ENCODE measurements around the gene ASCL3. TPM values are rescaled to one million over a fixed set of nuclear protein-coding genes. Genes with fewer than 3 reads are reported as not detected.
"Not testable (repeated sequence)": the region's sequence is repeated elsewhere in the genome, so short reads cannot be mapped to it uniquely, and the experiment has no call there.

Gene ASCL3, protein sequence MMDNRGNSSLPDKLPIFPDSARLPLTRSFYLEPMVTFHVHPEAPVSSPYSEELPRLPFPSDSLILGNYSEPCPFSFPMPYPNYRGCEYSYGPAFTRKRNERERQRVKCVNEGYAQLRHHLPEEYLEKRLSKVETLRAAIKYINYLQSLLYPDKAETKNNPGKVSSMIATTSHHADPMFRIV
- total RNA-seq (2022) (not detected in 2 replicates), Bru-seq, nascent RNA (not detected), BruChase-seq, experiment 1, labeled RNA remaining after a 6-hour chase (not detected), BruChase-seq, experiment 2, labeled RNA remaining after a 2-hour chase (not detected)
- long read RNA-seq, result 0 reads

DNA sequence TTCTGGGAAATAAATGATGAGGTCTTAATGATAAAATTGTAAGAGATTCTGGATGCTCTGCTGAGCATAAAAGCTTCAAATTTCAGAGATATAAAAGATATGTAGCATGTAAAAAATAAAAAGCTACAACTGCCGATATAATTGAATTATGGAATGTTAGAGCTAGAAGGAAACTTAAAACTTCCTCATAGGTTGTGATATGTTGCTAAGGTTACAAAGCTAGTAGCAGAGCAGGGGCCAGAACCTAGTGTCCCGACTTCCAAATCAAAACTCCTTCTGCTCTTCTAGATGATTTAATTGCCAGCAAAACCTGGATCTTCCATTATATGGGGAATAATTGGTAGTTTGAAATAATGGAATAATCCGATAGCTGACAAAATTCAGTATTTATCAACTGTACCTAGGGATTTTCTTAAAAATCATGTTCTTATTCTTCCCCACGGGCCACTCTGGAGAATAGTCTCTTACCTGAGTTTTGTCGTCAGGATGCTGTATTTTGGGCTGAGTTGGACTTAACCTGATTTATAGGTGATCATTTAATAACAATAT is at the start of gene ASCL3:
TSS of gene ASCL3 (minus strand) at position 499 of the 549 bp plus-strand sequence. CDS start 4,855 bp downstream, outside the sequence.
- intact Hi-C loops (cut with micrococcal nuclease; ENCODE audit: unreplicated experiment), result no loop called here
- H3K9me3 Mint-ChIP-seq (ENCODE audit: low read depth, unreplicated experiment), result no peaks in the 10 kb centered on the region

DNA sequence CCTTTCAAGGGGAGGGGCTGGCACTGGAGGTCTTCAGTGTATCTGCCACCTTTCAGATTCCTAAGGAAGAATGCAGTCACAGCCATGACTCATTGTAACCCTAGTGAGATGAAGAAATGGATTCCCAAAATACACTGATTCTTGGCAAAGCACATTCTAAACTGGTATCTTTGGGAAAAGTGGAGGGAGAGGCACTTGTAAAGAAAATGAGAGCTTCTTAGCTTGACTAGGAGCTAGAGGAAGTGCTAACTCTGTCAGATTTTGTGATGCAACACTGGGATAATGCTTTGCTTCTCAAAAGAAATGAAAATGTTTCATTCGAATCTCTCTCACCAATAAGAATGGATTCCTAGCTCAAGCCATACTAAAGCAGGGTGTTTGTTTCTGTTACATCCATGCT is 46.6 kb upstream of the ASCL3 start:
- intact Hi-C loops (cut with micrococcal nuclease; ENCODE audit: unreplicated experiment), result no loop called here
- H3K36me3 Mint-ChIP-seq (ENCODE audit: insufficient read depth, unreplicated experiment), result no peaks in the 10 kb centered on the region
- BruUV-seq (replicated peaks), result no TSS peak

More for the DNA sequence above, at the start of gene ASCL3:
- Mint-ChIP-seq H3K4me3 (ENCODE audit: low read depth, unreplicated experiment) (no peak within 1 kb of the TSS), H3K36me3 (ENCODE audit: insufficient read depth, unreplicated experiment) (no peaks in the 10 kb centered on the region), H3K4me1 (ENCODE audit: low read depth, unreplicated experiment) (no peaks in the 10 kb centered on the region), H3K27me3 (ENCODE audit: unreplicated experiment) (peaks cover 18% of the 10 kb centered on the region), H3K27ac (ENCODE audit: unreplicated experiment) (no peak within 1 kb of the TSS)
- DNase-seq, result no peak
- no TSS peak for BruUV-seq (replicated peaks)
- CTCF ChIA-PET, result interaction anchor here (0.6 kb wide), 1 partner anchor 404 kb away, joined by 3 read pairs; no protein-coding TSS in a partner anchor
- TF ChIP-seq, protein P1, sequence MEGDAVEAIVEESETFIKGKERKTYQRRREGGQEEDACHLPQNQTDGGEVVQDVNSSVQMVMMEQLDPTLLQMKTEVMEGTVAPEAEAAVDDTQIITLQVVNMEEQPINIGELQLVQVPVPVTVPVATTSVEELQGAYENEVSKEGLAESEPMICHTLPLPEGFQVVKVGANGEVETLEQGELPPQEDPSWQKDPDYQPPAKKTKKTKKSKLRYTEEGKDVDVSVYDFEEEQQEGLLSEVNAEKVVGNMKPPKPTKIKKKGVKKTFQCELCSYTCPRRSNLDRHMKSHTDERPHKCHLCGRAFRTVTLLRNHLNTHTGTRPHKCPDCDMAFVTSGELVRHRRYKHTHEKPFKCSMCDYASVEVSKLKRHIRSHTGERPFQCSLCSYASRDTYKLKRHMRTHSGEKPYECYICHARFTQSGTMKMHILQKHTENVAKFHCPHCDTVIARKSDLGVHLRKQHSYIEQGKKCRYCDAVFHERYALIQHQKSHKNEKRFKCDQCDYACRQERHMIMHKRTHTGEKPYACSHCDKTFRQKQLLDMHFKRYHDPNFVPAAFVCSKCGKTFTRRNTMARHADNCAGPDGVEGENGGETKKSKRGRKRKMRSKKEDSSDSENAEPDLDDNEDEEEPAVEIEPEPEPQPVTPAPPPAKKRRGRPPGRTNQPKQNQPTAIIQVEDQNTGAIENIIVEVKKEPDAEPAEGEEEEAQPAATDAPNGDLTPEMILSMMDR (IDR thresholded peaks at IDR 0.05; ENCODE audit: unreplicated experiment), result no peak

DNA sequence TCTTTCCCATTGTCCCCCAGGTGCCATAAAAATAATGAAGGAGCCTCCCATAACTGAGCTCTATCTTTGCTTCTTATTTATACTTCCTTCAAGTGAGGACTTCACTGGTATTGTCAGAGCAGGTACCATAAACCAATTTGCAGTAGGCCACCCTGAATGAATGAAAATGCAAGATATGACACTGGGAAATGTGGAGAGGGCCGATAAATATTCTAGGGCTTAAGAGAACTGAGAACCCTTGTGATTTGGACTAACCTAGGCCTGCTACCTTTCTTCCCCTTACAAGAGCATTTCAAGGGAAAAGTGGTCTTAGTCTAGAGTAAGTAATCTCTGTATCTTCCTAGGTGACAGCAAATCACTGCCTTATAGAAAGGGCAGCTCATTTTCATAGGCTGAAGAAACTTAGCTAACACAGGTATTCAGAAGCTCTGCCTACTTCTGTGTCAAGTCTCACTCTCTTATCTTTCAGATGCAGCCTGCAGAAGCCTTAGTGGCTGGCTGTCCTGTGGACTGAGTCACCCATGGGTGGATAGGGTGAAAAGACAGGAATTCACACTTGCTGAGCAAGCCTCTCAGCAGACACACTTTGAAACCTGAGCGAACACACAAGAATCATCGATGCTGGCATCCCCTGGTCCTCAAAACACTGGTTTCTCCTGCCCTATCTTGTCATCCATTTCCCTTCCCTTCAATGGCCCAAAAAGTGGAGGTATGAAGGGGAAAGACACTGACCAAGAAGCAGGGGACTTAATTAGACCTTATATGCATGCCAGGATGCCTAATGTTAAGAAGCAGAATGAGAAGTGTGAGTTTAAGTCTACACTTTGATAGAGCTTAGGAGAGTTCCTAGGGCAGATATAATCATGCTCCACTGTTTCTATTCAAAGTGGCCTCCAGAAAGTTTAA is 45.8 kb upstream of the ASCL3 start:
- no peak overlapping the region for H3K4me3 Mint-ChIP-seq (ENCODE audit: low read depth, unreplicated experiment)
- H3K4me1 Mint-ChIP-seq (ENCODE audit: low read depth, unreplicated experiment), result no peaks in the 10 kb centered on the region
- TF ChIP-seq, protein P1 (IDR thresholded peaks at IDR 0.05; ENCODE audit: unreplicated experiment), result no peak
- BruUV-seq (replicated peaks), result no TSS peak
- DNase-seq, result no peak
- H3K36me3 Mint-ChIP-seq (ENCODE audit: insufficient read depth, unreplicated experiment), result no peaks in the 10 kb centered on the region
- no peaks in the 10 kb centered on the region for H3K9me3 Mint-ChIP-seq (ENCODE audit: low read depth, unreplicated experiment)
- H3K27ac Mint-ChIP-seq (ENCODE audit: unreplicated experiment), result no peak overlapping the region
- peaks cover 72% of the 10 kb centered on the region for H3K27me3 Mint-ChIP-seq (ENCODE audit: unreplicated experiment)
- intact Hi-C loops (cut with micrococcal nuclease; ENCODE audit: unreplicated experiment), result no loop called here
- CTCF ChIA-PET, result no interaction called here

More for the DNA sequence above, 46.6 kb upstream of the ASCL3 start:
- TF ChIP-seq, protein P1 (IDR thresholded peaks at IDR 0.05; ENCODE audit: unreplicated experiment), result no peak
- no peak for DNase-seq
- H3K9me3 Mint-ChIP-seq (ENCODE audit: low read depth, unreplicated experiment), result no peaks in the 10 kb centered on the region
- H3K27me3 Mint-ChIP-seq (ENCODE audit: unreplicated experiment), result peaks cover 73% of the 10 kb centered on the region
- no peak overlapping the region for H3K27ac Mint-ChIP-seq (ENCODE audit: unreplicated experiment)
- CTCF ChIA-PET, result no interaction called here
- no peaks in the 10 kb centered on the region for H3K4me1 Mint-ChIP-seq (ENCODE audit: low read depth, unreplicated experiment)
- H3K4me3 Mint-ChIP-seq (ENCODE audit: low read depth, unreplicated experiment), result no peak overlapping the region

DNA sequence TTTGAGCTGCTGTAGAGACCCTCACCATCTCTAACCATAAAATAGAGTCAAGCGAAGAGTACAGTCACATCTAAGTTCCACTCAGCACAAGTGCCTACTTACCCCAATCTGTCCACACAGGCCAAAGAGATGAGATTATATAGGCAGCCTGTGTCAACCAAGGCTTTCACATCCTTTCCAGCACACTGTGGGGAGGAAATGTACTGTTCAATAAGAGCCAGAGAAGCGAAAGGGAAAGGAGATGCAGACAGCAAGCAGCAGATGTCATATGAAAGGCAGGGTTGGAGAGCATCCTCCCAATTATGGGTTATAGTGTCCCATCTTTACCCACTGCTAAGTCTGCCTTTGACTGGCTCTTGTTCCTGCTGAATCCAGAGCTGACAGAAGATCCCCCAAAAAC is 44.6 kb upstream of the ASCL3 start:
- no peaks in the 10 kb centered on the region for H3K9me3 Mint-ChIP-seq (ENCODE audit: low read depth, unreplicated experiment)
- H3K27ac Mint-ChIP-seq (ENCODE audit: unreplicated experiment), result no peak overlapping the region
- peaks cover 66% of the 10 kb centered on the region for H3K27me3 Mint-ChIP-seq (ENCODE audit: unreplicated experiment)
- H3K4me1 Mint-ChIP-seq (ENCODE audit: low read depth, unreplicated experiment), result no peaks in the 10 kb centered on the region
- no peak for DNase-seq
- no peak overlapping the region for H3K4me3 Mint-ChIP-seq (ENCODE audit: low read depth, unreplicated experiment)
- TF ChIP-seq, protein P1 (IDR thresholded peaks at IDR 0.05; ENCODE audit: unreplicated experiment), result no peak
- H3K36me3 Mint-ChIP-seq (ENCODE audit: insufficient read depth, unreplicated experiment), result no peaks in the 10 kb centered on the region
- BruUV-seq (replicated peaks), result no TSS peak
- CTCF ChIA-PET, result interaction anchor here (0.5 kb wide), 1 partner anchor 18 kb away, joined by 3 read pairs; no protein-coding TSS in a partner anchor
- intact Hi-C loops (cut with micrococcal nuclease; ENCODE audit: unreplicated experiment), result no loop called here

DNA sequence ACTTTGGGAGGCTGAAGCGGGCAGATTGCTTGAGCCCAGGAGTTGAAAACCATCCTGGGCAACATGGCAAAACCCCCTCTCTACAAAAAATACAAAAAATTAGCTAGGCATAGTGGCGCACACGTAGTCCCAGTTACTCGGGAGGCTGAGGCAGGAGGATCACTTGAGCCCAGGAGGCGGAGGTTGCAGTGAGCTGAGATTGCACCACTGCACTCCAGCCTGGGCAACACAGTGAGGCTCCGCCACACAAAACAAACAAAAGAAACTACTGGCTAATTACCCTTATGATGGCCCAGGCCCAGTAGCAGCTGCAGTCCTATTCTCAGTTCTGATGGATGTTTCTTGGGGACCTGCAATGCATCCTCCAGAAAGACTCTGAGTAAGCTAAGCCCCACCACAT is 44.0 kb upstream of the ASCL3 start:
- H3K27ac Mint-ChIP-seq (ENCODE audit: unreplicated experiment); intact Hi-C loops (cut with micrococcal nuclease; ENCODE audit: unreplicated experiment); BruUV-seq (replicated peaks); H3K36me3 Mint-ChIP-seq (ENCODE audit: insufficient read depth, unreplicated experiment); H3K4me1 Mint-ChIP-seq (ENCODE audit: low read depth, unreplicated experiment); DNase-seq; H3K9me3 Mint-ChIP-seq (ENCODE audit: low read depth, unreplicated experiment); H3K4me3 Mint-ChIP-seq (ENCODE audit: low read depth, unreplicated experiment): not testable (repeated sequence)
- H3K27me3 Mint-ChIP-seq (ENCODE audit: unreplicated experiment), result peaks cover 66% of the 10 kb centered on the region
- CTCF ChIA-PET, result interaction anchor here (0.5 kb wide), 1 partner anchor 18 kb away, joined by 3 read pairs; no protein-coding TSS in a partner anchor
